NAMALWA (cell line): ENCODE results near the gene MDN1.

Source experiments
- DNase-seq: peaks from one replicate; pipeline ENCODE4 v3.0.0-alpha.2; 2015; ENCODE audit warnings: low spot score

The MDN1 gene

GRCh38 chr6:89690944-89691324 is 128.7 kb downstream of the MDN1 start:
- DNase-seq = no peak

- no peak for DNase-seq
Observed at GRCh38 chr6:89689732-89690131, 129.9 kb downstream of the MDN1 start.

- DNase-seq = no peak
Observed at GRCh38 chr6:89688328-89688727, 131.3 kb downstream of the MDN1 start.

GRCh38 chr6:89685311-89685710 is 134.3 kb downstream of the MDN1 start:
- DNase-seq = no peak

GRCh38 chr6:89682991-89683390 is 136.6 kb downstream of the MDN1 start:
- no peak for DNase-seq

GRCh38 chr6:89681983-89682564 is 137.5 kb downstream of the MDN1 start:
- DNase-seq = no peak

- DNase-seq = no peak
Observed at GRCh38 chr6:89680551-89680950, 139.0 kb downstream of the MDN1 start.

- no peak for DNase-seq
Observed at GRCh38 chr6:89680150-89680549, 139.4 kb downstream of the MDN1 start.

GRCh38 chr6:89679215-89680120 is 140.1 kb downstream of the MDN1 start:
- no peak for DNase-seq

- no peak for DNase-seq
Observed at GRCh38 chr6:89678531-89678930, 141.1 kb downstream of the MDN1 start.

GRCh38 chr6:89675949-89676748 is 143.4 kb downstream of the MDN1 start:
- DNase-seq = no peak

- DNase-seq = no peak
Observed at GRCh38 chr6:89670935-89671565, 148.5 kb downstream of the MDN1 start.

GRCh38 chr6:89669002-89669401 is 150.6 kb downstream of the MDN1 start:
- DNase-seq = no peak

GRCh38 chr6:89667872-89668556 is 151.6 kb downstream of the MDN1 start:
- no peak for DNase-seq

GRCh38 chr6:89662659-89663223 is 156.9 kb downstream of the MDN1 start:
- DNase-seq = no peak

GRCh38 chr6:89661559-89661958 is 158.0 kb downstream of the MDN1 start:
- DNase-seq = no peak

- no peak for DNase-seq
Observed at GRCh38 chr6:89660981-89661380, 158.6 kb downstream of the MDN1 start.

- DNase-seq = no peak
Observed at GRCh38 chr6:89657445-89658158, 162.0 kb downstream of the MDN1 start.

GRCh38 chr6:89655122-89655521 is 164.5 kb downstream of the MDN1 start:
- no peak for DNase-seq

- no peak for DNase-seq
Observed at GRCh38 chr6:89650579-89650978, 169.0 kb downstream of the MDN1 start.

- no peak for DNase-seq
Observed at GRCh38 chr6:89649682-89650081, 169.9 kb downstream of the MDN1 start.
